SK-N-SH (cell line): ENCODE measurements around the gene STIM1.

Source experiments
- CHD2 ChIP-seq: fragments of 150-350 bp; IDR thresholded peaks from 2 replicates; pipeline ENCODE4 v1.6.1; 2018; ENCODE audit warnings: low read length; ENCODE audit not compliant: partially characterized antibody
- EP300 ChIP-seq, 2 experiments: IDR thresholded peaks; 2 replicates each; pipeline versions ENCODE4 v1.4.0 to v1.6.1; 2012; ENCODE audit warnings: borderline replicate concordance in 1 of 2, low read depth in 1 of 2, low read length in 1 of 2
- EZH2phosphoT487 ChIP-seq: fragments of 200-600 bp; sonication (generic); IDR thresholded peaks from 2 replicates; pipeline ENCODE4 v1.6.1; 2017; ENCODE audit warnings: low read depth, mixed run types, mild to moderate bottlenecking, antibody characterized with exemption, moderate library complexity, borderline replicate concordance
- FOSL2 ChIP-seq: IDR thresholded peaks from 2 replicates; pipeline ENCODE4 v1.4.0; 2012; ENCODE audit warnings: low read depth, mild to moderate bottlenecking, moderate library complexity, borderline replicate concordance
- FOXM1 ChIP-seq: IDR thresholded peaks from 2 replicates; pipeline ENCODE4 v1.4.0; 2012; ENCODE audit warnings: low read depth, mild to moderate bottlenecking
- GABPA ChIP-seq: IDR thresholded peaks from 2 replicates; pipeline ENCODE4 v1.4.0; 2012; ENCODE audit warnings: low read depth, mild to moderate bottlenecking
- POLR2AphosphoS5 ChIP-seq: IDR thresholded peaks from 2 replicates; pipeline ENCODE4 v1.6.1; 2012; ENCODE audit warnings: low read depth, low read length
- RAD21 ChIP-seq: IDR thresholded peaks from 2 replicates; pipeline ENCODE4 v1.6.1; 2012; ENCODE audit warnings: mild to moderate bottlenecking, low read length
- RFX5 ChIP-seq: IDR thresholded peaks from 2 replicates; pipeline ENCODE4 v1.6.1; 2012; ENCODE audit warnings: mild to moderate bottlenecking, improper control_type of control experiment, low read length
- SIN3A ChIP-seq: IDR thresholded peaks from 2 replicates; pipeline ENCODE4 v1.6.1; 2012; ENCODE audit warnings: low read depth, mild to moderate bottlenecking, low read length, moderate library complexity, borderline replicate concordance
- TAF1 ChIP-seq: IDR thresholded peaks from 2 replicates; pipeline ENCODE4 v1.6.1; 2012; ENCODE audit warnings: low read depth, mild to moderate bottlenecking, low read length, moderate library complexity, borderline replicate concordance
- TCF12 ChIP-seq: IDR thresholded peaks from 2 replicates; pipeline ENCODE4 v1.4.0; 2012
- TF ChIP-seq, protein P1 (sequence below): fragments of 200-600 bp; sonication (generic); IDR thresholded peaks from 2 replicates; pipeline ENCODE4 v1.6.1; 2017; ENCODE audit warnings: antibody characterized with exemption, mild to moderate bottlenecking, moderate library complexity
- TF ChIP-seq, protein P2 (sequence below): IDR thresholded peaks from 2 replicates; pipeline ENCODE4 v1.6.1; 2012; ENCODE audit warnings: mild to moderate bottlenecking, low read depth, low read length, moderate library complexity

DNA sequence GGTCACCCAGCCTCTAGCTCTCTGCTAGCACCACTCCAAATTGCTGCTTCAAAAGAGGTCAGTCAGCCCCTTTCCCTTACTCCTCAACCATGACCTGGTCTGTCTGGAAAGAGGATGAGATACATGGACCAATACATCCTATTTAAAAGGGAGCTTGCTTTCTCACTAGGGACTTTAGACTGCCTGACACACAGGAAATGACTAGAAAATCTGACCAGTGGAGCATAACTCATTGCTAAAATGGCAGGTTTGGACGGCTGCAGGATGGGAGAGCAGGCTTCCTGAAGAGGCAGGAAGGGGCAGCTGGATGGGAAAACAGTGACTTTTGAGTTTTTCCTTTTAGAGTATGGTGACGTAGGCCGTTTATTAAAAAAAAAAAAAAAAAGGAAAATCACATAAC, 25.3 kb downstream of the STIM1 start:
- no peak for TF ChIP-seq EP300 (IDR thresholded peaks at IDR 0.05; ENCODE audit: borderline replicate concordance in 1 of 2, low read depth in 1 of 2, low read length in 1 of 2)
- TF ChIP-seq, protein P1, sequence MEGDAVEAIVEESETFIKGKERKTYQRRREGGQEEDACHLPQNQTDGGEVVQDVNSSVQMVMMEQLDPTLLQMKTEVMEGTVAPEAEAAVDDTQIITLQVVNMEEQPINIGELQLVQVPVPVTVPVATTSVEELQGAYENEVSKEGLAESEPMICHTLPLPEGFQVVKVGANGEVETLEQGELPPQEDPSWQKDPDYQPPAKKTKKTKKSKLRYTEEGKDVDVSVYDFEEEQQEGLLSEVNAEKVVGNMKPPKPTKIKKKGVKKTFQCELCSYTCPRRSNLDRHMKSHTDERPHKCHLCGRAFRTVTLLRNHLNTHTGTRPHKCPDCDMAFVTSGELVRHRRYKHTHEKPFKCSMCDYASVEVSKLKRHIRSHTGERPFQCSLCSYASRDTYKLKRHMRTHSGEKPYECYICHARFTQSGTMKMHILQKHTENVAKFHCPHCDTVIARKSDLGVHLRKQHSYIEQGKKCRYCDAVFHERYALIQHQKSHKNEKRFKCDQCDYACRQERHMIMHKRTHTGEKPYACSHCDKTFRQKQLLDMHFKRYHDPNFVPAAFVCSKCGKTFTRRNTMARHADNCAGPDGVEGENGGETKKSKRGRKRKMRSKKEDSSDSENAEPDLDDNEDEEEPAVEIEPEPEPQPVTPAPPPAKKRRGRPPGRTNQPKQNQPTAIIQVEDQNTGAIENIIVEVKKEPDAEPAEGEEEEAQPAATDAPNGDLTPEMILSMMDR = no peak
- TF ChIP-seq TCF12 = no peak
- no peak for TF ChIP-seq TAF1
- TF ChIP-seq FOXM1 = no peak
- TF ChIP-seq FOSL2 = 0 out of 2 replicates have a peak, but pooled peaks have one; percentile 9
- TF ChIP-seq POLR2AphosphoS5 = no peak
- TF ChIP-seq SIN3A = no peak
- no peak for TF ChIP-seq EZH2phosphoT487
- TF ChIP-seq GABPA = no peak
- no peak for TF ChIP-seq RAD21
- no peak for TF ChIP-seq CHD2
- TF ChIP-seq, protein P2, sequence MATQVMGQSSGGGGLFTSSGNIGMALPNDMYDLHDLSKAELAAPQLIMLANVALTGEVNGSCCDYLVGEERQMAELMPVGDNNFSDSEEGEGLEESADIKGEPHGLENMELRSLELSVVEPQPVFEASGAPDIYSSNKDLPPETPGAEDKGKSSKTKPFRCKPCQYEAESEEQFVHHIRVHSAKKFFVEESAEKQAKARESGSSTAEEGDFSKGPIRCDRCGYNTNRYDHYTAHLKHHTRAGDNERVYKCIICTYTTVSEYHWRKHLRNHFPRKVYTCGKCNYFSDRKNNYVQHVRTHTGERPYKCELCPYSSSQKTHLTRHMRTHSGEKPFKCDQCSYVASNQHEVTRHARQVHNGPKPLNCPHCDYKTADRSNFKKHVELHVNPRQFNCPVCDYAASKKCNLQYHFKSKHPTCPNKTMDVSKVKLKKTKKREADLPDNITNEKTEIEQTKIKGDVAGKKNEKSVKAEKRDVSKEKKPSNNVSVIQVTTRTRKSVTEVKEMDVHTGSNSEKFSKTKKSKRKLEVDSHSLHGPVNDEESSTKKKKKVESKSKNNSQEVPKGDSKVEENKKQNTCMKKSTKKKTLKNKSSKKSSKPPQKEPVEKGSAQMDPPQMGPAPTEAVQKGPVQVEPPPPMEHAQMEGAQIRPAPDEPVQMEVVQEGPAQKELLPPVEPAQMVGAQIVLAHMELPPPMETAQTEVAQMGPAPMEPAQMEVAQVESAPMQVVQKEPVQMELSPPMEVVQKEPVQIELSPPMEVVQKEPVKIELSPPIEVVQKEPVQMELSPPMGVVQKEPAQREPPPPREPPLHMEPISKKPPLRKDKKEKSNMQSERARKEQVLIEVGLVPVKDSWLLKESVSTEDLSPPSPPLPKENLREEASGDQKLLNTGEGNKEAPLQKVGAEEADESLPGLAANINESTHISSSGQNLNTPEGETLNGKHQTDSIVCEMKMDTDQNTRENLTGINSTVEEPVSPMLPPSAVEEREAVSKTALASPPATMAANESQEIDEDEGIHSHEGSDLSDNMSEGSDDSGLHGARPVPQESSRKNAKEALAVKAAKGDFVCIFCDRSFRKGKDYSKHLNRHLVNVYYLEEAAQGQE = no peak
- TF ChIP-seq RFX5 = no peak
